Right lobe of liver (tissue), 6 donors: ENCODE results near the gene EPHB6. TPM values are rescaled to one million over a fixed set of nuclear protein-coding genes. Genes with fewer than 3 reads are reported as not detected.

Experiments
- ATAC-seq, 4 donors: fragments of 200-7000 bp; cut with Tn5 transposase; one replicate each; pipeline ENCODE4 v1.9.1; 2020; ENCODE audit warnings: mild to moderate bottlenecking in 4 of 4, moderate library complexity in 4 of 4
- DNase-seq, 3 donors: peaks; one replicate each; pipeline ENCODE4 v3.0.0-alpha.2; 2020
- H3K27ac ChIP-seq, 3 donors: fragments of 200-600 bp; one replicate each; pipeline ENCODE4 v1.8.0; 2022
- H3K27me3 ChIP-seq, 2 donors: fragments of 200-600 bp; one replicate each; pipeline ENCODE4 v1.8.0; 2022
- H3K36me3 ChIP-seq, 4 donors: fragments of 200-600 bp; sonication (generic) in 1 of 4; one replicate each; pipeline versions ENCODE4 v1.5.1 to v1.8.0; 2017 to 2022; ENCODE audit warnings: control low read depth in 1 of 4
- H3K4me1 ChIP-seq, 4 donors: fragments of 200-600 bp; sonication (generic) in 1 of 4; one replicate each; pipeline versions ENCODE4 v1.5.1 to v1.8.0; 2017 to 2022; ENCODE audit warnings: control low read depth in 1 of 4
- H3K4me3 ChIP-seq, 3 donors: fragments of 200-600 bp; one replicate each; pipeline ENCODE4 v1.8.0; 2022
- H3K9me3 ChIP-seq, 4 donors: fragments of 200-600 bp; sonication (generic) in 1 of 4; one replicate each; pipeline versions ENCODE4 v1.5.1 to v1.8.0; 2017 to 2022; ENCODE audit warnings: control low read depth in 1 of 4
- POLR2A ChIP-seq: fragments of 450-650 bp; IDR thresholded peaks from one replicate; pipeline ENCODE4 v1.6.1; 2017; ENCODE audit warnings: antibody characterized with exemption, mild to moderate bottlenecking
- WGBS: methylation state at CpG from one replicate; pipeline ENCODE4 v1.1.6; 2018; ENCODE audit warnings: low coverage, low lambda C conversion rate; ENCODE audit not compliant: insufficient coverage; ENCODE audit errors: missing lambda C conversion rate; 5-methylcytosine and 5-hydroxymethylcytosine counted together
- intact Hi-C, 2 donors: fragments of 100-400 bp; cut with DNase I; formaldehyde crosslinking; loops; one replicate each; pipeline versions ENCODE4 v1.11.2 to v1.14.1; 2022
- total RNA-seq, 6 experiments: library from RNA; depleted of rRNA in 2 of 6; stranded (reverse); fragments of >200 nt in 2 of 6; fragmentation: NEBNext Ultra II Directional in 3 of 6; extraction: Animal tissue kit (Norgen Biotek cat#: 25700) in 3 of 6; gene quantifications; one replicate each; pipeline versions ENCODE4 v1.1.0 to v1.2.4, GENCODE V29; 2016 to 2023
- TF ChIP-seq, protein P1 (sequence below), 4 donors: fragments of 200-600 bp in 3 of 4; fragments of 450-650 bp in 1 of 4; IDR thresholded peaks; one replicate each; pipeline versions ENCODE4 v1.5.1 to v1.8.0; 2016 to 2022; ENCODE audit warnings: antibody characterized with exemption in 4 of 4, mild to moderate bottlenecking in 2 of 4
- donor health status: DM: no; HTN: yes; CAD: no.
- donor health status: DM: no; HTN: no; CAD: no.
- donor health status: DM: no; HTN: no; CAD: no.
- donor health status: DM: no; HTN: yes; CAD: no.
- donor health status: DM: no; HTN: yes; CAD: no.

EPHB6 gene
- total RNA-seq, 6 experiments from 2014 or later = 1.5 to 6.1 (median 3.2) TPM

DNA sequence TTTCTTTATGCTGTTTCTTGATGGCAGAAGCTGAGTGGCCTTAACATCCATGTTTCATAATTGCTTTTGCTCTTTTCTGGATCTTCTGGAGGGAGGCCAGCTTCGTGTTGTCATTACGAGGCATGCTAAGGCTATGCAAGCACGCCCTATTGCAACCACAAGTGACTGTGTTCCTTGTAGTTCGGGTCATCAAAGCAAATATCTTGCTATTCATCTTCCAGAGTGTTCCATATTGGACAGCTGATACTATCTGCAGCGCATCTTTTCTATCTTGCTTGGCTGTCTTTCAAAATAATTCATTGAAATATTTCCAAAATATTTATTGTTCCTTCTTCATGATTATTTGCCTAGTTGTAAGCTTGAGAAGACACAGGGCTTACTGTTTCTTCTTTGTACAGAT lies 5.0 kb downstream of the EPHB6 start:
- WGBS = 56% methylated on average over 5 of the region's 5 CpGs
- H3K4me3 ChIP-seq = no peak overlapping the region
- TF ChIP-seq, protein P1, sequence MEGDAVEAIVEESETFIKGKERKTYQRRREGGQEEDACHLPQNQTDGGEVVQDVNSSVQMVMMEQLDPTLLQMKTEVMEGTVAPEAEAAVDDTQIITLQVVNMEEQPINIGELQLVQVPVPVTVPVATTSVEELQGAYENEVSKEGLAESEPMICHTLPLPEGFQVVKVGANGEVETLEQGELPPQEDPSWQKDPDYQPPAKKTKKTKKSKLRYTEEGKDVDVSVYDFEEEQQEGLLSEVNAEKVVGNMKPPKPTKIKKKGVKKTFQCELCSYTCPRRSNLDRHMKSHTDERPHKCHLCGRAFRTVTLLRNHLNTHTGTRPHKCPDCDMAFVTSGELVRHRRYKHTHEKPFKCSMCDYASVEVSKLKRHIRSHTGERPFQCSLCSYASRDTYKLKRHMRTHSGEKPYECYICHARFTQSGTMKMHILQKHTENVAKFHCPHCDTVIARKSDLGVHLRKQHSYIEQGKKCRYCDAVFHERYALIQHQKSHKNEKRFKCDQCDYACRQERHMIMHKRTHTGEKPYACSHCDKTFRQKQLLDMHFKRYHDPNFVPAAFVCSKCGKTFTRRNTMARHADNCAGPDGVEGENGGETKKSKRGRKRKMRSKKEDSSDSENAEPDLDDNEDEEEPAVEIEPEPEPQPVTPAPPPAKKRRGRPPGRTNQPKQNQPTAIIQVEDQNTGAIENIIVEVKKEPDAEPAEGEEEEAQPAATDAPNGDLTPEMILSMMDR (IDR thresholded peaks at IDR 0.05) = no peak
- TF ChIP-seq POLR2A = no peak
- H3K9me3 ChIP-seq = no peaks in the 10 kb centered on the region
- DNase-seq = no peak
- intact Hi-C loops = no loop called here
- peaks cover 0 to 9% (median 3%) of the 10 kb centered on the region in 4 donors for H3K4me1 ChIP-seq
- H3K27me3 ChIP-seq = no peaks in the 10 kb centered on the region
- H3K27ac ChIP-seq = no peak overlapping the region
- no peak for ATAC-seq
- H3K36me3 ChIP-seq = no peaks in the 10 kb centered on the region

DNA sequence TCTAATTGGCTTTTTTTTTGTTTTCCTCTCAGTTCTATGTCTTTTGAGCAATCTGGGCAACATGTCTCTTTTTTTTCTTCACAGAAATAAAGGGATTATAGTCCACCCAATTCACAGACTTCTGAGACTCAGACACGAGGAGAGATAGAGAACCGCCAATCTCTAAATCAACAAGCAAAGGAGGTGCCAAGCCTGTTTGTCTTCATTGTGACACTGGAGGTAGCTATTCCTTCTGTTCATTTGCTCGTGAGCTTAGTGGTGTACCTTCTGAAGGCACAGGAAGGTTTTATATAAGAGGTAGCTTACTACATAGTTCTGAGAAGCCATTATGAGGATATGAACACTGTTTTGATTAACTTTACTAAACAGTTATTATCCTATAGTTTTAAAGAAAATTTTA lies 6.1 kb downstream of the EPHB6 start:
- H3K4me3 ChIP-seq = no peak overlapping the region
- no peak overlapping the region for H3K27ac ChIP-seq
- H3K27me3 ChIP-seq = no peaks in the 10 kb centered on the region
- no peaks in the 10 kb centered on the region for H3K9me3 ChIP-seq
- DNase-seq = no peak
- ATAC-seq = no peak
- H3K4me1 ChIP-seq = peaks cover 0 to 1% (median 0%) of the 10 kb centered on the region in 4 donors
- TF ChIP-seq POLR2A = no peak
- H3K36me3 ChIP-seq = no peaks in the 10 kb centered on the region
- intact Hi-C loops = no loop called here
- 61% methylated on average over 3 of the region's 3 CpGs for WGBS

DNA sequence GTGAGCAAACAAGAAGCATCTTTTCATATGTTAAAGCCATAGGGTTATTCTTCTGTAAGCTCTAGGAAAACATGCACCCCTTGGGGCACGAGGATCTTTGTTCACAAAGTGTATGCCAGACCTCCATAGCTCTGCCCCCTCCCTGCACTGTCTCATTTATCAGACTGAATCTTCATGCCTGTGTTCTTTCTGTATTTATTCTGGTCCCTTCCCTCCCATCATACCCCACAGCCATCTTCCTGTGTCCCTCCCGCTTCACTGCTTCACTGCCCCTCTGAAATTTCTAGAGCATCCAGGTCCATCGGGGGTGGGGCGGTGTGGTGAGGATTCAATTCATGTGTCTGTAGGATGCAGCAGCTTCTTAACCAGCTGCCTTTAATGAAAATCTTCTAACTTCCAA lies 7.5 kb downstream of the EPHB6 start:
- ATAC-seq (no peak), DNase-seq (no peak)
- H3K27me3 ChIP-seq = no peaks in the 10 kb centered on the region
- no peaks in the 10 kb centered on the region for H3K36me3 ChIP-seq
- no peak overlapping the region for H3K4me3 ChIP-seq
- no peak overlapping the region for H3K27ac ChIP-seq
- 83% methylated on average over 2 of the region's 4 CpGs for WGBS
- intact Hi-C loops = no loop called here
- H3K9me3 ChIP-seq = no peaks in the 10 kb centered on the region
- TF ChIP-seq POLR2A = no peak
- TF ChIP-seq, protein P1 (IDR thresholded peaks at IDR 0.05) = no peak
- no peaks in the 10 kb centered on the region for H3K4me1 ChIP-seq

DNA sequence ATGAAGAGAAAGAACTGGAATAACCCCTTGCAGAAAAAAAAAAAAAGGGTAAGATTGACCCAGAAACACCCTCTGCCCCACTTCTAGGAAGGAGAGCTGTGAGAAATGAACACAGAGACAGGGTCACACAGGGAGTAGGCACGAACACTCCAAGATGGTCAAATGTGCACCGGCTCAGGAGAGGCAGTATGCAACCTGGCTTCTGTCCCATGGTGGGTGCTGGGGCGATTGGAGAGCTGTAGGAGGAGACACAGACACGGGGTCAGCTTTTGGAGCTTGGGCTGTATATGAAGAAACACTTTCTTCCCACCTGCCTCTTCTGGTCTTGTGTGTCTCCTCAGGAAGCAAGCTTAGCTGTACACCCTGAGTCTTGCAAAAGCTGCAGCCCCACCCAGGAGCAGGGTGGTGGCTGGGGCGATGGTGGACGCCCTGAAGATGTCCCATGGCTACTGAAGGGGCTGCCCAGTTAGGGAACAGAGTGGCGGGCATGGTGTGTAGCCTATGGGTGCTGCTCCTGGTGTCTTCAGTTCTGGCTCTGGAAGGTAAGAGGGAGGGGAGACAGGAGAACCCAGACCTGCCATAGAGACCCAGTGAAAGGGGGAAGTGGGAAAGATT lies 8.0 kb downstream of the EPHB6 start:
- no peak for ATAC-seq
- H3K27ac ChIP-seq = no peak overlapping the region
- DNase-seq = no peak
- intact Hi-C loops = no loop called here
- no peaks in the 10 kb centered on the region for H3K9me3 ChIP-seq
- no peaks in the 10 kb centered on the region for H3K4me1 ChIP-seq
- no peaks in the 10 kb centered on the region for H3K27me3 ChIP-seq
- TF ChIP-seq, protein P1 (IDR thresholded peaks at IDR 0.05) = no peak
- TF ChIP-seq POLR2A = no peak
- no peaks in the 10 kb centered on the region for H3K36me3 ChIP-seq
- no peak overlapping the region for H3K4me3 ChIP-seq
- WGBS = 73% methylated on average over 5 of the region's 7 CpGs

DNA sequence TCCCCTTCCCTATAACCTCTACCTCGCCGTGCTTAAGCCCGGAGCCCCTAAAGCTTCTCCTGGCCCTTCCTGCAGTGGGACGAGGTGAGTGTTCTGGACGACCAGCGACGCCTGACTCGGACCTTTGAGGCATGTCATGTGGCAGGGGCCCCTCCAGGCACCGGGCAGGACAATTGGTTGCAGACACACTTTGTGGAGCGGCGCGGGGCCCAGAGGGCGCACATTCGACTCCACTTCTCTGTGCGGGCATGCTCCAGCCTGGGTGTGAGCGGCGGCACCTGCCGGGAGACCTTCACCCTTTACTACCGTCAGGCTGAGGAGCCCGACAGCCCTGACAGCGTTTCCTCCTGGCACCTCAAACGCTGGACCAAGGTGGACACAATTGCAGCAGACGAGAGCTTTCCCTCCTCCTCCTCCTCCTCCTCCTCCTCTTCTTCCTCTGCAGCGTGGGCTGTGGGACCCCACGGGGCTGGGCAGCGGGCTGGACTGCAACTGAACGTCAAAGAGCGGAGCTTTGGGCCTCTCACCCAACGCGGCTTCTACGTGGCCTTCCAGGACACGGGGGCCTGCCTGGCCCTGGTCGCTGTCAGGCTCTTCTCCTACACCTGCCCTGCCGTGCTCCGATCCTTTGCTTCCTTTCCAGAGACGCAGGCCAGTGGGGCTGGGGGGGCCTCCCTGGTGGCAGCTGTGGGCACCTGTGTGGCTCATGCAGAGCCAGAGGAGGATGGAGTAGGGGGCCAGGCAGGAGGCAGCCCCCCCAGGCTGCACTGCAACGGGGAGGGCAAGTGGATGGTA lies 9.2 kb downstream of the EPHB6 start:
- no peaks in the 10 kb centered on the region for H3K27me3 ChIP-seq
- no peaks in the 10 kb centered on the region for H3K9me3 ChIP-seq
- no peak overlapping the region for H3K4me3 ChIP-seq
- DNase-seq = no peak
- no peaks in the 10 kb centered on the region for H3K4me1 ChIP-seq
- 96% methylated on average over 13 of the region's 37 CpGs for WGBS
- intact Hi-C loops = no loop called here
- no peak for TF ChIP-seq POLR2A
- TF ChIP-seq, protein P1 (IDR thresholded peaks at IDR 0.05) = no peak
- H3K36me3 ChIP-seq = no peaks in the 10 kb centered on the region
- ATAC-seq = no peak
- H3K27ac ChIP-seq = no peak overlapping the region
